LoVo (cell line): Measurements from ENCODE around the gene JARID2.

Experiments used
- DNase-seq: peaks from one replicate; pipeline ENCODE4 v3.0.0-alpha.2; 2016; ENCODE audit warnings: low spot score

The JARID2 gene

GRCh38 chr6:15493437-15494168 lies 247.7 kb downstream of the JARID2 start:
- DNase-seq = no peak

- no peak for DNase-seq
Measured at GRCh38 chr6:15495375-15495901, 249.6 kb downstream of the JARID2 start.

GRCh38 chr6:15496345-15497131 lies 250.7 kb downstream of the JARID2 start:
- DNase-seq = no peak

GRCh38 chr6:15498640-15499039 lies 252.8 kb downstream of the JARID2 start:
- peak; percentile 22 for DNase-seq

- no peak for DNase-seq
Measured at GRCh38 chr6:15499125-15499524, 253.3 kb downstream of the JARID2 start.

- no peak for DNase-seq
Measured at GRCh38 chr6:15499591-15499990, 253.7 kb downstream of the JARID2 start.

GRCh38 chr6:15500078-15500740 lies 254.3 kb downstream of the JARID2 start:
- no peak for DNase-seq

GRCh38 chr6:15500901-15501825 lies 255.3 kb downstream of the JARID2 start:
- DNase-seq = no peak

GRCh38 chr6:15501826-15502445 lies 256.1 kb downstream of the JARID2 start:
- DNase-seq = no peak

- DNase-seq = no peak
Measured at GRCh38 chr6:15502446-15503345, 256.8 kb downstream of the JARID2 start.

GRCh38 chr6:15503346-15503680 lies 257.4 kb downstream of the JARID2 start:
- DNase-seq = no peak

GRCh38 chr6:15504040-15504495 lies 258.2 kb downstream of the JARID2 start:
- DNase-seq = no peak

GRCh38 chr6:15504581-15505350 lies 258.9 kb downstream of the JARID2 start:
- peak; percentile 35 for DNase-seq

GRCh38 chr6:15505463-15505918 lies 259.6 kb downstream of the JARID2 start:
- DNase-seq = no peak

GRCh38 chr6:15506066-15506465 lies 260.2 kb downstream of the JARID2 start:
- DNase-seq = no peak

- no peak for DNase-seq
Measured at GRCh38 chr6:15507221-15507620, 261.4 kb downstream of the JARID2 start.

- no peak for DNase-seq
Measured at GRCh38 chr6:15507746-15508145, 261.9 kb downstream of the JARID2 start.

GRCh38 chr6:15508441-15508871 lies 262.6 kb downstream of the JARID2 start:
- no peak for DNase-seq

- DNase-seq = no peak
Measured at GRCh38 chr6:15508931-15509330, 263.1 kb downstream of the JARID2 start.
